Measurements from ENCODE around the gene NPHS1.
"Not testable (repeated sequence)": the region's sequence is repeated elsewhere in the genome, so short reads cannot be mapped to it uniquely, and the experiment has no call there.

Gene NPHS1

DNA sequence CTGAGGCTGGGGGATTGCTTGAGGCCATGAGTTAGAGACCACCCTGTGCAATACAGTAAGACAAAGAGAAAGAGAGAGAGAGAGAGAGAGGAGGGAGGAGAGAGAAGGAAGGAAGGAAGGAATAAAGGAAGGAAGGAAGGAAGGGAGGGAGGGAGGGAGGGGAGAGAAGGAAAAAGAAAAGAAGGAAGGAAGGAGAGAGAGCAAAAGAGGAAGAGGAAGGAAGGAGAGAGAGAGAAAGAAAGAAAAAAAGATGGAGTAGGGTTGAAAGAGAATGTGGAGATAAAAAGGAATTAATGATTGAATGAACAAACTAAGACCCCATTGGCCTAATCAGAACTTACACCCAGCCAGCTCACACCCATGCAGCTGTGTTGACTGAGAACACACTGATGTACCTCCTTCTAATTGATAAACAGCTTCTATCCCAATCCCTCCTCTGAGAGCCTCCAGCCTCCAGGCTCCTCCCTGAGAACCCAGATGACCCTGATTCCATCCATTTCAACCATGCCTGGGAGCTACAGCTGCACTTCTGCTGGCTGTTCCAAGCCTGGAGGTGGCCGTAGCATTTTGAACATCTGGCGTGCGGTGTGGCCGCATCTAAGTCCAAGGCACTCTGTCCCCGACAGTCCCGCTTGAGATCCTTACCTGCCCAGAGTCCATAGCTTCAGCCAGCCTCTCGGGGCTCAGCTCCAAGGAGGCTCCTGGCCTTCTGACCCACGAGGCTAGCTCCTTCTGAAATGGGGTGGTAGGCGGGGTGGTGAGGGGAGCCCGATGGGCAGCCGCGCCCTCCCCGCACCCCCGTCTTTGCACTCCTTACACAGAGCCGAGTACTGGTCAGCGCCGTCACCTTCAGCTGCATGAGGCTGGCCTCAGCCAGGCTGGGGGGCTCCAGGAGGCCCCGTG is 40.7 kb downstream of the NPHS1 start:
- H3K27ac ChIP-seq (ENCODE audit: low read length), result no peak overlapping the region
- H3K4me1 ChIP-seq (ENCODE audit: control insufficient read depth, insufficient read depth, low read length), result no peaks in the 10 kb centered on the region
- no peak overlapping the region for H3K4me3 ChIP-seq (ENCODE audit: low read length in 2 of 2)
- no peaks in the 10 kb centered on the region for H3K9me3 ChIP-seq (ENCODE audit: control insufficient read depth in 2 of 2, low read length in 2 of 2)
- H3K36me3 ChIP-seq (ENCODE audit: control insufficient read depth in 2 of 2, insufficient read depth in 2 of 2, low read length in 2 of 2), result no peaks in the 10 kb centered on the region
- peaks cover 0 to 8% of the 10 kb centered on the region in 2 donors for H3K27me3 ChIP-seq (ENCODE audit: control insufficient read depth in 1 of 2, insufficient read depth in 2 of 2, low read length in 2 of 2)
- H3K9ac ChIP-seq (ENCODE audit: low read length in 2 of 2), result no peak overlapping the region

DNA sequence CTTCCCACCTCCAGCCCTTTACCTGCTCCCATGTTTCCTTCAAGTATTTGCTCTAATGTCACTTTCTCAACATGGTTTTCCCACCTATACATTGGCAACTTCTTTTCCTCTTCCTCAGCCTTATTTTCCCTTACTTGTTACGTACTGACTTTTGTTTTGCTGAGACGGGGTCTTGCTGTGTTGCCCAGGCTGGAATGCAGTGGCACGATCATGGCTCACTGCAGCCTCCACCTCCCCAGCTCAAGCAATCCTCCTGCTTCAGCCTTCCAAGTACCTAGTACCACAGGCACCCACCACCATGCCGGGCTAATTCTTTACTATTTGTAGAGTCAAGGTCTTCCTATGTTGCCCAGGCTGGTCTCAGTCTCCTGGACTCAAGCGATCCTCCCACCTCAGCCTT is 44.7 kb downstream of the NPHS1 start:
- H3K4me3 ChIP-seq (ENCODE audit: low read length in 2 of 2), result no peak overlapping the region
- H3K27ac ChIP-seq (ENCODE audit: low read length), result no peak overlapping the region
- no peak overlapping the region for H3K9ac ChIP-seq (ENCODE audit: low read length in 2 of 2)
- peaks cover 0 to 7% of the 10 kb centered on the region in 2 donors for H3K27me3 ChIP-seq (ENCODE audit: control insufficient read depth in 1 of 2, insufficient read depth in 2 of 2, low read length in 2 of 2)
- no peaks in the 10 kb centered on the region for H3K9me3 ChIP-seq (ENCODE audit: control insufficient read depth in 2 of 2, low read length in 2 of 2)
- no peaks in the 10 kb centered on the region for H3K36me3 ChIP-seq (ENCODE audit: control insufficient read depth in 2 of 2, insufficient read depth in 2 of 2, low read length in 2 of 2)
- H3K4me1 ChIP-seq (ENCODE audit: control insufficient read depth, insufficient read depth, low read length), result no peaks in the 10 kb centered on the region

DNA sequence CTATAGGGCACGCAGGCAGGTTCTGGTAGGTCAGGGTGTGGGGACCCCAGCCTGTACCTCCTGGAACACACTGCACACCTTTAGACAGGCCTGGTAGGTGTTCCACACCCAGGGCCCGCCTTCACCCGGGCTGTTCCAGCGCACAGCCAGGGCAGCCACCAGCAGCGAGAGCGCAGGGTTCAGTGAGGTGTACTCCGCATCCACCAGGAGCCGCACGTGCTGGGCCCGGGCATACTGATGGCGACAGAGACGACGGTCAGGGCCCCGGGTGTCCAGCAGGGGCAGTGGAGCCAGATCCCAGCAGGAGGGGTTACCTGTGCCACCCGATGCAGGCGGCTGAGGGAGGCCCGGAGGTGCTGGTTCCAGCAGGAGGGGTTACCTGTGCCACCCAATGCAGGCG is 45.7 kb downstream of the NPHS1 start:
- Histone ChIP-seq H3K9me3 (ENCODE audit: control insufficient read depth in 2 of 2, low read length in 2 of 2) (no peaks in the 10 kb centered on the region), H3K9ac (ENCODE audit: low read length in 2 of 2) (no peak overlapping the region), H3K36me3 (ENCODE audit: control insufficient read depth in 2 of 2, insufficient read depth in 2 of 2, low read length in 2 of 2) (no peaks in the 10 kb centered on the region), H3K4me1 (ENCODE audit: control insufficient read depth, insufficient read depth, low read length) (no peaks in the 10 kb centered on the region), H3K27ac (ENCODE audit: low read length) (no peak overlapping the region), H3K4me3 (ENCODE audit: low read length in 2 of 2) (no peak overlapping the region), H3K27me3 (ENCODE audit: control insufficient read depth in 1 of 2, insufficient read depth in 2 of 2, low read length in 2 of 2) (peaks cover 0 to 3% of the 10 kb centered on the region in 2 donors)

DNA sequence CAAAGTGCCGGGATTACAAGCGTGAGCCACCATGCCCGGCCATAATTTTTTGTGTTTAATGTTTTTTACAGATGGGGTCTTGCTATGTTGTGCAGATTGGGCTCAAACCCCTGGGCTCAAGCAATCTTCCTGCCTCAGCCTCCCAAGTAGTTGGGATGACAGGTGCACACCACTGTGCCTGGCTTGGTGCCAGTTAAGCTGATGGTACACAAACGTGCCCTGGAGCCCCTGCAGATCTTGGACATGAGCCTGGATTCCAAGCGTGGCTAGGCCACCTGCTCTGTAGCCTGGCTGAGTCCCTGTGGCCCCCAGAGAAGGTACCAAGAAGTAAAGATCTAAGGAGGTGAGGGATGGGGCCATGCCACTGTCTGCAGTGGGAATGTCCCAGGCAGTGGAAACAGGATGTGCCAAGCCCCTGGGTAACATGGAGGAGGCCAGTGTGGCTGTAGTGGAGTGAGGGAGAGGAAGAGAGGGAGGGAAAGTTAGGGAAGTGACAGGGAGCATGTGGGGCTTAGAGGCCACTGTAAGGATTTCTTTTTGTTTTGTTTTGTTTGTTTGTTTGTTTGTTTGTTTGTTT is 46.7 kb downstream of the NPHS1 start:
- H3K4me1 ChIP-seq (ENCODE audit: control insufficient read depth, insufficient read depth, low read length), result no peaks in the 10 kb centered on the region
- no peaks in the 10 kb centered on the region for H3K36me3 ChIP-seq (ENCODE audit: control insufficient read depth in 2 of 2, insufficient read depth in 2 of 2, low read length in 2 of 2)
- H3K27me3 ChIP-seq (ENCODE audit: control insufficient read depth in 1 of 2, insufficient read depth in 2 of 2, low read length in 2 of 2), result peaks cover 0 to 3% of the 10 kb centered on the region in 2 donors
- no peaks in the 10 kb centered on the region for H3K9me3 ChIP-seq (ENCODE audit: control insufficient read depth in 2 of 2, low read length in 2 of 2)
- no peak overlapping the region for H3K4me3 ChIP-seq (ENCODE audit: low read length in 2 of 2)
- no peak overlapping the region for H3K27ac ChIP-seq (ENCODE audit: low read length)
- no peak overlapping the region for H3K9ac ChIP-seq (ENCODE audit: low read length in 2 of 2)

DNA sequence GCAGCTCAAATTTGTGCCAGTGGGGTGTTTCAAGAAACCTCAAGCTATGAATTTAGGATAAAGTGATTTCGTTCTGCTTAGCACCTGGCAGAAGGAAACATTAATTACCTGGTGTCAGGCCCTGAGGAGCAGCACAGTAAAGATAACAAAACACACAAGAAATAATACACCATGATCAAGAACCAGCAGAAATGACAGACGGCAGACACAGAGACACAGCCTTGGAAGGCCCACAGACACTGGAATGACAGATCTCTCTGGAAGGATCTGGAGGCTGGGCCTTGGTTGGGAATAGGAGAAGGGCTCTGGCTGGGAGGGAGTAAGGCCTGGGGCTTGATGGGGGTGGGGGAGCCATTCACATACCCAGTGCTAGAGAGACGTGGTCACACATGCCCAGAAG is 50.5 kb downstream of the NPHS1 start:
- no peaks in the 10 kb centered on the region for H3K4me1 ChIP-seq (ENCODE audit: control insufficient read depth, insufficient read depth, low read length)
- no peaks in the 10 kb centered on the region for H3K9me3 ChIP-seq (ENCODE audit: control insufficient read depth in 2 of 2, low read length in 2 of 2)
- H3K4me3 ChIP-seq (ENCODE audit: low read length in 2 of 2), result no peak overlapping the region
- peaks cover 12 to 14% of the 10 kb centered on the region in 2 donors for H3K27me3 ChIP-seq (ENCODE audit: control insufficient read depth in 1 of 2, insufficient read depth in 2 of 2, low read length in 2 of 2)
- no peak overlapping the region for H3K27ac ChIP-seq (ENCODE audit: low read length)
- no peaks in the 10 kb centered on the region for H3K36me3 ChIP-seq (ENCODE audit: control insufficient read depth in 2 of 2, insufficient read depth in 2 of 2, low read length in 2 of 2)
- no peak overlapping the region for H3K9ac ChIP-seq (ENCODE audit: low read length in 2 of 2)

DNA sequence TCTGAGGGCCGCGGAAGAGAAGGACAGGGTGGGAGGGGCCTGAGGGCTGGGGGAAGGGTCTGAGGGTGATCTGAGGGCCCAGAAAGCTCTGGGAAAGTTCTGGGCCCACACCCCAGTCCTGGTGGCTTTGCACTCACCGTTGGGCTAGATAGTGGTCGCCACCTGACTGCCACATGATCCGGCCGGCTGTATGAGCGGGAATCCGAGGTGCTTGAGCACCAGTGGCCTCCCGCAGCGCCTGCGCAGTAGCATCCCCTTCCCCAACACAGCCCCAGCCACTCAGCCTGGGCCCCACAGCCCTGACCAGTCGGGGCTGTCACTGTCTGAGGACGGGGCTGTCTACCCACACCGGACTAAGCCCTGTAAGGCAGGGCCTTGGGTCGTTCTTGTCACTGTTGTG is 54.6 kb downstream of the NPHS1 start:
- Histone ChIP-seq H3K4me1 (ENCODE audit: control insufficient read depth, insufficient read depth, low read length) (no peaks in the 10 kb centered on the region), H3K27me3 (ENCODE audit: control insufficient read depth in 1 of 2, insufficient read depth in 2 of 2, low read length in 2 of 2) (peaks cover 18% of the 10 kb centered on the region in 2 donors), H3K9me3 (ENCODE audit: control insufficient read depth in 2 of 2, low read length in 2 of 2) (no peaks in the 10 kb centered on the region), H3K36me3 (ENCODE audit: control insufficient read depth in 2 of 2, insufficient read depth in 2 of 2, low read length in 2 of 2) (no peaks in the 10 kb centered on the region), H3K9ac (ENCODE audit: low read length in 2 of 2) (no peak overlapping the region), H3K27ac (ENCODE audit: low read length) (no peak overlapping the region), H3K4me3 (ENCODE audit: low read length in 2 of 2) (no peak overlapping the region)

DNA sequence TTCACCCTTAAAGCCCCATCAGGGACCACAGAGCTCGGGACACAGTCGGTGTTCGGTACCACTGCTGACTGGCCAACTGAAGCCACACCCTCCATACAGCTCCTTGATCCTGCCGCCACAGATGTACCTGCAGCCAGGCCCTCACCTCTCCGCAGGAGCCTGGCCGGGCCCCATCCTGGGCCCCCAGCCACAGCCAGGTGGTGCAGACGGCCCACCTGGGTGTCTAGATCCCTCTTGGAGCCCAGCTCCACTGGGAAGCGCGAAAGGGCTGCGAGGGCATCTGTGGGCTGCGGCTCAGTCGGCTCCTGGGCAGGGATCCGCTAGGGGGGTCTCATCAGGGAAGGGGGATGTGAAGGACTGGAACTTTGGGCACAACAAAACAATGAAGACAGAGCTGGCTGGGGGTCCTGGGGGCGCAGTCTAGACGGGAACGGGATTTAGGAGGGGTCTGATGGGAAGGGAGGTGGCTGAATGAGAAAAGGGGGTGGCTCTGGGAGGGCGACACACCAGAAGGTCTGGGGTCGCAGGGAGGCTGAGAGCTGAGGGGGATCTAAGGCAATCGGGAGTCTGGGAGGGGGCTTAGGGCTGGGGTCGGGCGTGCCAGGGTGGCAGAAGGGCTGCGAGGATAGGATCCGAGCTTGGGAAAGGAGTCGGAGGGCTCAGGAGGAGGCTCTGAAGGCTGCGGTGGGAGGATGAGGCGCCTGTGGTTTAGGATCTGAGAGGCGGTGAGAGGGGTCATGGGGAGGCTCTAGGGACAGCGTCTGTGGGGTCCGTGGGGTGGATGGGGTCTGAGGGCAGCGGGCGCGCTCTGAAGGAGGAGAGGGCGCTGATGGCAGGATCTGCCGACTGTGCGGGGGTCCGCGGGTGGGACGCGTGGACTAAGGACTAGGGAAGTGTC is 55.4 kb downstream of the NPHS1 start:
- Histone ChIP-seq H3K36me3 (ENCODE audit: control insufficient read depth in 2 of 2, insufficient read depth in 2 of 2, low read length in 2 of 2) (no peaks in the 10 kb centered on the region), H3K9ac (ENCODE audit: low read length in 2 of 2) (no peak overlapping the region), H3K27ac (ENCODE audit: low read length) (no peak overlapping the region), H3K4me1 (ENCODE audit: control insufficient read depth, insufficient read depth, low read length) (no peaks in the 10 kb centered on the region), H3K27me3 (ENCODE audit: control insufficient read depth in 1 of 2, insufficient read depth in 2 of 2, low read length in 2 of 2) (peaks cover 18% of the 10 kb centered on the region in 2 donors), H3K9me3 (ENCODE audit: control insufficient read depth in 2 of 2, low read length in 2 of 2) (no peaks in the 10 kb centered on the region), H3K4me3 (ENCODE audit: low read length in 2 of 2) (no peak overlapping the region)

DNA sequence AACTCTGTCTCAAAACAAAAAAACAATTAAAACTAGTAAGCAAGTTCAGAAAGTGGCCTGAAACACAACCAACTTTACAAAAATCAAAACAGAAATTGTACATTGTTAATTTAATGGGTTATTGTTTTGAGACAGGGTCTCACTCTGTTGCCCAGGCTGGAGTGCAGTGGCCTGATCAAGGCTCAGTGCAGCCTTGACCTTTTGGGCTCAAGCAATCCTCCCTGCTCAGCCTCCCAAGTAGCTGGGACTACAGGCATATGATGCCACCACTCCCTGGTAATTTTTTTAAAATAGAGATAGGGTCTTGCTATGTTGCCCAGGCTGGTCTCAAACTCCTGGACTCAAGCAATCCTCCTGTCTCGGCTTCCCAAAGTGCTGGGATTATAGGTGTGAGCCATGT is 56.7 kb downstream of the NPHS1 start:
- H3K9me3 ChIP-seq (ENCODE audit: control insufficient read depth in 2 of 2, low read length in 2 of 2); H3K9ac ChIP-seq (ENCODE audit: low read length in 2 of 2); H3K4me1 ChIP-seq (ENCODE audit: control insufficient read depth, insufficient read depth, low read length); H3K27ac ChIP-seq (ENCODE audit: low read length); H3K4me3 ChIP-seq (ENCODE audit: low read length in 2 of 2); H3K36me3 ChIP-seq (ENCODE audit: control insufficient read depth in 2 of 2, insufficient read depth in 2 of 2, low read length in 2 of 2): not testable (repeated sequence)
- peaks cover 18% of the 10 kb centered on the region in 2 donors for H3K27me3 ChIP-seq (ENCODE audit: control insufficient read depth in 1 of 2, insufficient read depth in 2 of 2, low read length in 2 of 2)

DNA sequence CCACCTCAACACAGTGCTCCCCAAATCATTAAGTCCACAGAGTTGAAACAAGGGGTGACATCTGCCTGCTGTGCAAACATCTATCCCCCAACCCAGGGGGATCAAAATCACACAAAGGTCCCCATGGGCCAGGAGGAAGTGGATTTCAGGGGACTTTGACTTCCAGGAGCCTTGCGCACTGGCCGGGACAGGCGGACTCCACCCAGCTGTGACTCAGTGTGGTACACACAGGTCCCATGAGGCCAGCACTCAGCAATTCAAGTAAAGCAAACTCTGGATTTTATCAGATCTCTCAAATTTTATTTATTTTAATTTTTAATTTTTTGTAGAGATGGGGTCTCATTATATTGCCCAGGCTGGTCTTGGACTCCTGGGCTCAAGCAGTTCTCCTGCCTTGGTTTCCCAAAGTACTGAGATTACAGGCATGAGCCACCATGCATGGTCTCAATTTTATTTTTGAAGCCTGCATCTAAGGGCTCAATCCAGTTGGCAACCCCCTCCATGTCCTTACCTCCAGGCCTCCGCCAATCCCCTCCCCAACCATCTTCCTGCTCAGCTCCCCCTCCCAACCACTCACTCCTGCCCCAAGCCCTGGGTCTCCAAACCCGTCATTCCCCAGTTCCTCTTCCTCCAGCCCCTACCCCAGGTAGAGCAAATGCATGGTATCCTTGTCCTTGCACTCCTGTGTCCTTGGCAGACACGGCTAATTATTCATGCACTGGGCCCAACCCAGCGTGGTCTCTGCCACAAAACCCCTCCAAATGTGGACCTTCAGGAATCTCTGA is 58.7 kb downstream of the NPHS1 start:
- Histone ChIP-seq H3K36me3 (ENCODE audit: control insufficient read depth in 2 of 2, insufficient read depth in 2 of 2, low read length in 2 of 2) (no peaks in the 10 kb centered on the region), H3K4me3 (ENCODE audit: low read length in 2 of 2) (no peak overlapping the region), H3K4me1 (ENCODE audit: control insufficient read depth, insufficient read depth, low read length) (no peaks in the 10 kb centered on the region), H3K9ac (ENCODE audit: low read length in 2 of 2) (no peak overlapping the region), H3K9me3 (ENCODE audit: control insufficient read depth in 2 of 2, low read length in 2 of 2) (no peaks in the 10 kb centered on the region), H3K27me3 (ENCODE audit: control insufficient read depth in 1 of 2, insufficient read depth in 2 of 2, low read length in 2 of 2) (peaks cover 16 to 17% of the 10 kb centered on the region in 2 donors), H3K27ac (ENCODE audit: low read length) (no peak overlapping the region)

DNA sequence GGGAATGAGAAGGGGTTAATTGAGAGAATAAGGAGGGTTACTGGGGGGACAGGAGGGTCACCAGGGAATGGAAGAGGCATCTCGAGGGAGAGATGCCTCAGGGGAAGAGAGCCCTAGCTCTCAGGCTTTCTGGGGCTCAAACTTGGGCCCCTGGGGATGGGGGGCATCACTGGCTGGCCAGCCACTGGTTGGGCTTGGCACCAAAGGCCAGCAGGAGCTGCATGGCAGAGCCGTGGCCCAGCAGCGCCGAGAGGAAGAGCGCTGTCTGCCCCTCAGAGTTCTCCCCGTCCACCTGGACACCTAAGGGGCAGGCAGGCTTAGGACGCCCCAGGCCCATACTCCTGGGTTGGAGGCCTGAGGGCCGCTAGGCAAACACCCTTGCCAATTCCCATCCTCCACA is 59.4 kb downstream of the NPHS1 start:
- Histone ChIP-seq H3K27ac (ENCODE audit: low read length) (no peak overlapping the region), H3K9me3 (ENCODE audit: control insufficient read depth in 2 of 2, low read length in 2 of 2) (no peaks in the 10 kb centered on the region), H3K4me3 (ENCODE audit: low read length in 2 of 2) (no peak overlapping the region), H3K9ac (ENCODE audit: low read length in 2 of 2) (no peak overlapping the region), H3K4me1 (ENCODE audit: control insufficient read depth, insufficient read depth, low read length) (no peaks in the 10 kb centered on the region), H3K36me3 (ENCODE audit: control insufficient read depth in 2 of 2, insufficient read depth in 2 of 2, low read length in 2 of 2) (no peaks in the 10 kb centered on the region), H3K27me3 (ENCODE audit: control insufficient read depth in 1 of 2, insufficient read depth in 2 of 2, low read length in 2 of 2) (peaks cover 14 to 16% of the 10 kb centered on the region in 2 donors)
